ENCODE measurements around the gene SHANK2. TPM values are rescaled to one million over a fixed set of nuclear protein-coding genes. Genes with fewer than 3 reads are reported as not detected.

The SHANK2 gene
- polyA plus RNA-seq, 1 donor (not counting 4 experiments of a cell fraction or from before 2014, with no cell fraction given) = 0.22 TPM

- no peak overlapping the region for H3K4me3 ChIP-seq (ENCODE audit: control insufficient read depth in 2 of 3, extremely low read depth in 1 of 3, insufficient read depth in 2 of 3, low read depth in 1 of 3, low read length in 3 of 3)
- TF ChIP-seq EZH2 (IDR thresholded peaks at IDR 0.05; ENCODE audit: low read length) = no peak
- no peak for TF ChIP-seq CTCF (optimal IDR thresholded peaks at IDR 0.05 in 1 of 3, IDR thresholded peaks at IDR 0.05 in 1 of 3, conservative IDR thresholded peaks at IDR 0.05 in 1 of 3; ENCODE audit: extremely low read depth in 1 of 3, insufficient read depth in 2 of 3, low read length in 3 of 3)
- no peak overlapping the region for H2AFZ ChIP-seq (ENCODE audit: control insufficient read depth, low read length)
- H3K36me3 ChIP-seq (ENCODE audit: control insufficient read depth in 2 of 2, extremely low read depth in 1 of 2, insufficient read depth in 2 of 2, low read length in 2 of 2) = no peaks in the 10 kb centered on the region
- H3K4me1 ChIP-seq (ENCODE audit: control insufficient read depth, extremely low read depth, insufficient read depth, low read length) = peaks cover 3% of the 10 kb centered on the region
- no peaks in the 10 kb centered on the region for H3K9me1 ChIP-seq (ENCODE audit: control insufficient read depth, extremely low read depth, insufficient read depth, low read length)
- FAIRE-seq = no peak
- no peak for DNase-seq (ENCODE audit: low read depth, low spot score)
- no peaks in the 10 kb centered on the region for H3K79me2 ChIP-seq (ENCODE audit: control insufficient read depth, insufficient read depth, low read length)
- no peak overlapping the region for H3K27ac ChIP-seq (ENCODE audit: control insufficient read depth, insufficient read depth, low read length)
- H3K27me3 ChIP-seq (ENCODE audit: control insufficient read depth, extremely low read depth, insufficient read depth, low read length) = peaks cover 29% of the 10 kb centered on the region
- H3K9me3 ChIP-seq (ENCODE audit: control insufficient read depth, low read depth, low read length) = no peaks in the 10 kb centered on the region
- no peak overlapping the region for H3K4me2 ChIP-seq (ENCODE audit: control insufficient read depth, extremely low read depth, insufficient read depth, low read depth, low read length)
- dilution Hi-C loops (cut with MboI; ENCODE audit: extremely low pct_ligation_motif_present, low sequenced_read_pairs) = no loop called here
- no peak overlapping the region for H3K9ac ChIP-seq (ENCODE audit: control insufficient read depth, extremely low read depth, insufficient read depth, low read length)
- no peaks in the 10 kb centered on the region for H4K20me1 ChIP-seq (ENCODE audit: control insufficient read depth, extremely low read depth, insufficient read depth, low read length)
These were observed 4.2 kb downstream of the SHANK2 start for GRCh38 chr11:71248251-71248570.

DNA sequence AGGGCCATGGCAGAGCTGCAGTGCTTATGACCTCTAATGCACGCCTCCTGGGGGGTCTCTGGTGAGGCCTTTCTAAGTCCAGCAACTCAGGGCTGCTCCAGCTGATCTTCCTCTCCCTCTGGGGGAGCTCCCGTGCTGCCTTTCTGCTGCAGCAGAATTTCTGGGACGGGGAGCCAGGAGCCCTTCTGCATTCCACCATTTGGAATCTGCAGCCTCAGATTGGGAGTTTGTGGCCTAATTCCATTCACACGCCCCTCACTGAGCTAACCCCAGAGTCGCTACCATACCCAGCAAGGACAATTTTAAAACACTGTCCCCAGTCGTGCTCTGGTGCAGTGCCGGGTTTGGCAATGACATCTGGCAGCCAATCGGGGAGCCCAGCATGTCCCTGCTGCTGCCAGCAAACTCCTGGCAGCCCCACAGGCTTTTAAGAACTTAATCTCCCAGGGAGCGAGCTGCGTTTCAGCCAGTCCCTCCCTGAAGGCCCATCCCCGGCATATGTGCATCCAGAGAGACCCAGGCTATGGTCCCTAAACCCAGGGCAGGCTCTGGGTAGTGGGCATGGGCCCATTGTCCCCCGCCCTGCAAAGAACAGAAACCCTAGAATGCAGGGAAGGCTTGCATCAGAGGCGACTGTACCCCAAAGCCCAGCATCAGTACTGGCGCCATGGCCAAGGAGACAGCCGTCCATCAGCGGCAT, 4.7 kb downstream of the SHANK2 start:
- no peak overlapping the region for H3K4me2 ChIP-seq (ENCODE audit: control insufficient read depth, extremely low read depth, insufficient read depth, low read depth, low read length)
- no peaks in the 10 kb centered on the region for H3K79me2 ChIP-seq (ENCODE audit: control insufficient read depth, insufficient read depth, low read length)
- H3K36me3 ChIP-seq (ENCODE audit: control insufficient read depth in 2 of 2, extremely low read depth in 1 of 2, insufficient read depth in 2 of 2, low read length in 2 of 2) = no peaks in the 10 kb centered on the region
- peaks cover 2% of the 10 kb centered on the region for H3K4me1 ChIP-seq (ENCODE audit: control insufficient read depth, extremely low read depth, insufficient read depth, low read length)
- no peak overlapping the region for H3K9ac ChIP-seq (ENCODE audit: control insufficient read depth, extremely low read depth, insufficient read depth, low read length)
- H3K4me3 ChIP-seq (ENCODE audit: control insufficient read depth in 2 of 3, extremely low read depth in 1 of 3, insufficient read depth in 2 of 3, low read depth in 1 of 3, low read length in 3 of 3) = no peak overlapping the region
- no peak overlapping the region for H2AFZ ChIP-seq (ENCODE audit: control insufficient read depth, low read length)
- FAIRE-seq = no peak
- DNase-seq (ENCODE audit: low read depth, low spot score) = no peak
- H3K9me1 ChIP-seq (ENCODE audit: control insufficient read depth, extremely low read depth, insufficient read depth, low read length) = no peaks in the 10 kb centered on the region
- TF ChIP-seq EZH2 (IDR thresholded peaks at IDR 0.05; ENCODE audit: low read length) = no peak
- TF ChIP-seq CTCF (optimal IDR thresholded peaks at IDR 0.05 in 1 of 3, IDR thresholded peaks at IDR 0.05 in 1 of 3, conservative IDR thresholded peaks at IDR 0.05 in 1 of 3; ENCODE audit: extremely low read depth in 1 of 3, insufficient read depth in 2 of 3, low read length in 3 of 3) = no peak
- no peaks in the 10 kb centered on the region for H3K9me3 ChIP-seq (ENCODE audit: control insufficient read depth, low read depth, low read length)
- peaks cover 24% of the 10 kb centered on the region for H3K27me3 ChIP-seq (ENCODE audit: control insufficient read depth, extremely low read depth, insufficient read depth, low read length)
- no peak overlapping the region for H3K27ac ChIP-seq (ENCODE audit: control insufficient read depth, insufficient read depth, low read length)
- dilution Hi-C loops (cut with MboI; ENCODE audit: extremely low pct_ligation_motif_present, low sequenced_read_pairs) = no loop called here
- H4K20me1 ChIP-seq (ENCODE audit: control insufficient read depth, extremely low read depth, insufficient read depth, low read length) = no peaks in the 10 kb centered on the region
